ENCODE results near the gene DAPK1. TPM values are rescaled to one million over a fixed set of nuclear protein-coding genes. Genes with fewer than 3 reads are reported as not detected.

DAPK1 gene
- total RNA-seq, 1 experiment from 2014 or later = 103 TPM

GRCh38 chr9:87703636-87704276 is 206.1 kb downstream of the DAPK1 start:
- Histone ChIP-seq H3K4me3 (no peak overlapping the region), H3K36me3 (peaks cover 96% of the 10 kb centered on the region), H3K4me1 (replicated peaks) (0 out of 2 replicates have a peak, but pooled peaks cover 5% of the 10 kb centered on the region), H3K27ac (no peak overlapping the region), H3K27me3 (replicated peaks) (no peaks in the 10 kb centered on the region), H3K9me3 (replicated peaks) (no peaks in the 10 kb centered on the region)
- DNase-seq (ENCODE audit: low read depth in 1 of 2, low spot score in 2 of 2) = no peak

- Histone ChIP-seq H3K27ac (no peak overlapping the region), H3K9me3 (replicated peaks) (no peaks in the 10 kb centered on the region), H3K36me3 (peaks cover 96% of the 10 kb centered on the region), H3K4me1 (replicated peaks) (0 out of 2 replicates have a peak, but pooled peaks cover 5% of the 10 kb centered on the region), H3K27me3 (replicated peaks) (no peaks in the 10 kb centered on the region), H3K4me3 (no peak overlapping the region)
- no peak for DNase-seq (ENCODE audit: low read depth in 1 of 2, low spot score in 2 of 2)
These were observed 206.7 kb downstream of the DAPK1 start for GRCh38 chr9:87704342-87704741.

- Histone ChIP-seq H3K9me3 (replicated peaks) (no peaks in the 10 kb centered on the region), H3K36me3 (peaks cover 86% of the 10 kb centered on the region), H3K4me1 (replicated peaks) (peaks cover 20% of the 10 kb centered on the region), H3K27me3 (replicated peaks) (no peaks in the 10 kb centered on the region), H3K27ac (no peak overlapping the region), H3K4me3 (no peak overlapping the region)
- no peak for DNase-seq (ENCODE audit: low read depth in 1 of 2, low spot score in 2 of 2)
These were observed 208.5 kb downstream of the DAPK1 start for GRCh38 chr9:87706066-87706739.

- H3K36me3 ChIP-seq = peaks cover 68% of the 10 kb centered on the region
- H3K9me3 ChIP-seq (replicated peaks) = no peaks in the 10 kb centered on the region
- no peak for DNase-seq (ENCODE audit: low read depth in 1 of 2, low spot score in 2 of 2)
- H3K4me1 ChIP-seq (replicated peaks) = peaks cover 37% of the 10 kb centered on the region
- no peaks in the 10 kb centered on the region for H3K27me3 ChIP-seq (replicated peaks)
- no peak overlapping the region for H3K27ac ChIP-seq
- no peak overlapping the region for H3K4me3 ChIP-seq
These were observed 210.3 kb downstream of the DAPK1 start for GRCh38 chr9:87707805-87708506.

- H3K9me3 ChIP-seq (replicated peaks) = no peaks in the 10 kb centered on the region
- H3K4me3 ChIP-seq = no peak overlapping the region
- H3K27ac ChIP-seq = no peak overlapping the region
- H3K4me1 ChIP-seq (replicated peaks) = peaks cover 43% of the 10 kb centered on the region
- DNase-seq (ENCODE audit: low read depth in 1 of 2, low spot score in 2 of 2) = no peak
- H3K27me3 ChIP-seq (replicated peaks) = no peaks in the 10 kb centered on the region
- H3K36me3 ChIP-seq = peaks cover 62% of the 10 kb centered on the region
These were observed 210.9 kb downstream of the DAPK1 start for GRCh38 chr9:87708546-87708945.

GRCh38 chr9:87708986-87709728 is 211.5 kb downstream of the DAPK1 start:
- Histone ChIP-seq H3K27ac (no peak overlapping the region), H3K4me3 (no peak overlapping the region), H3K27me3 (replicated peaks) (no peaks in the 10 kb centered on the region), H3K36me3 (peaks cover 56% of the 10 kb centered on the region), H3K9me3 (replicated peaks) (no peaks in the 10 kb centered on the region), H3K4me1 (replicated peaks) (peaks cover 49% of the 10 kb centered on the region)
- DNase-seq (ENCODE audit: low read depth in 1 of 2, low spot score in 2 of 2) = no peak

GRCh38 chr9:87710443-87710842 is 212.8 kb downstream of the DAPK1 start:
- H3K36me3 ChIP-seq = peaks cover 46% of the 10 kb centered on the region
- no peak for DNase-seq (ENCODE audit: low read depth in 1 of 2, low spot score in 2 of 2)
- no peaks in the 10 kb centered on the region for H3K9me3 ChIP-seq (replicated peaks)
- no peak overlapping the region for H3K4me3 ChIP-seq
- H3K27me3 ChIP-seq (replicated peaks) = no peaks in the 10 kb centered on the region
- H3K4me1 ChIP-seq (replicated peaks) = peaks cover 52% of the 10 kb centered on the region
- H3K27ac ChIP-seq = no peak overlapping the region

- Histone ChIP-seq H3K4me3 (no peak overlapping the region), H3K36me3 (peaks cover 29% of the 10 kb centered on the region), H3K27ac (peak overlapping the region; percentile 87), H3K9me3 (replicated peaks) (no peaks in the 10 kb centered on the region), H3K27me3 (replicated peaks) (no peaks in the 10 kb centered on the region), H3K4me1 (replicated peaks) (peaks cover 58% of the 10 kb centered on the region)
- peak; percentile 76 to 84 for DNase-seq (ENCODE audit: low read depth in 1 of 2, low spot score in 2 of 2)
These were observed 214.5 kb downstream of the DAPK1 start for GRCh38 chr9:87711857-87712800.

GRCh38 chr9:87712801-87713277 is 215.2 kb downstream of the DAPK1 start:
- Histone ChIP-seq H3K27me3 (replicated peaks) (no peaks in the 10 kb centered on the region), H3K4me1 (replicated peaks) (peaks cover 58% of the 10 kb centered on the region), H3K36me3 (peaks cover 22% of the 10 kb centered on the region), H3K4me3 (no peak overlapping the region), H3K27ac (peak overlapping the region; percentile 87), H3K9me3 (replicated peaks) (no peaks in the 10 kb centered on the region)
- peak in 1 of 2 experiments; percentile 22 for DNase-seq (ENCODE audit: low read depth in 1 of 2, low spot score in 2 of 2)

- Histone ChIP-seq H3K27me3 (replicated peaks) (no peaks in the 10 kb centered on the region), H3K27ac (peak overlapping the region; percentile 87), H3K36me3 (peaks cover 17% of the 10 kb centered on the region), H3K4me3 (peak overlapping the region; percentile 10), H3K9me3 (replicated peaks) (no peaks in the 10 kb centered on the region), H3K4me1 (replicated peaks) (peaks cover 58% of the 10 kb centered on the region)
- DNase-seq (ENCODE audit: low read depth in 1 of 2, low spot score in 2 of 2) = peak; percentile 91 to 94
These were observed 215.8 kb downstream of the DAPK1 start for GRCh38 chr9:87713278-87713987.

- peaks cover 58% of the 10 kb centered on the region for H3K4me1 ChIP-seq (replicated peaks)
- H3K9me3 ChIP-seq (replicated peaks) = no peaks in the 10 kb centered on the region
- H3K27me3 ChIP-seq (replicated peaks) = no peaks in the 10 kb centered on the region
- no peak for DNase-seq (ENCODE audit: low read depth in 1 of 2, low spot score in 2 of 2)
- peaks cover 12% of the 10 kb centered on the region for H3K36me3 ChIP-seq
- H3K27ac ChIP-seq = peak overlapping the region; percentile 87
- peak overlapping the region; percentile 10 for H3K4me3 ChIP-seq
These were observed 216.3 kb downstream of the DAPK1 start for GRCh38 chr9:87713988-87714330.

GRCh38 chr9:87714819-87715218 is 217.2 kb downstream of the DAPK1 start:
- H3K4me1 ChIP-seq (replicated peaks) = peaks cover 57% of the 10 kb centered on the region
- H3K36me3 ChIP-seq = peaks cover 3% of the 10 kb centered on the region
- no peaks in the 10 kb centered on the region for H3K27me3 ChIP-seq (replicated peaks)
- no peaks in the 10 kb centered on the region for H3K9me3 ChIP-seq (replicated peaks)
- DNase-seq (ENCODE audit: low read depth in 1 of 2, low spot score in 2 of 2) = no peak
- H3K4me3 ChIP-seq = no peak overlapping the region
- peak overlapping the region; percentile 87 for H3K27ac ChIP-seq

All from SJSA1 (cell line).